GM12864 (cell line): ENCODE measurements around the gene ENPP6.
"Not testable (repeated sequence)": the region's sequence is repeated elsewhere in the genome, so short reads cannot be mapped to it uniquely, and the experiment has no call there.

Experiments used
- DNase-seq: peaks from one replicate; pipeline ENCODE4 v3.0.0-alpha.2; 2011; ENCODE audit warnings: low read depth
- H3K4me3 ChIP-seq: 2 replicates; pipeline ENCODE4 v1.5.1; 2011; ENCODE audit warnings: mild to moderate bottlenecking, low read depth, low read length, control low read depth
- CTCF ChIP-seq: IDR thresholded peaks from 2 replicates; pipeline ENCODE4 v1.5.1; 2011; ENCODE audit warnings: low read depth, mild to moderate bottlenecking, moderate library complexity, low read length, control low read depth, inconsistent platforms; ENCODE audit errors: missing control alignments

Gene ENPP6

GRCh38 chr4:184053434-184053833, 164.2 kb downstream of the ENPP6 start:
- TF ChIP-seq CTCF: no peak

GRCh38 chr4:184052616-184053015, 165.1 kb downstream of the ENPP6 start:
- TF ChIP-seq CTCF: no peak
- no peak overlapping the region for H3K4me3 ChIP-seq
- DNase-seq: no peak

More at GRCh38 chr4:184053434-184053833, 164.2 kb downstream of the ENPP6 start:
- H3K4me3 ChIP-seq: no peak overlapping the region
- DNase-seq: no peak

GRCh38 chr4:184051262-184051661, 166.4 kb downstream of the ENPP6 start:
- H3K4me3 ChIP-seq, DNase-seq: not testable (repeated sequence)

- DNase-seq: no peak
- no peak overlapping the region for H3K4me3 ChIP-seq
- no peak for TF ChIP-seq CTCF
These were observed 171.5 kb downstream of the ENPP6 start for GRCh38 chr4:184046148-184046547.

GRCh38 chr4:184041156-184041555, 176.5 kb downstream of the ENPP6 start:
- no peak for DNase-seq
- no peak for TF ChIP-seq CTCF
- H3K4me3 ChIP-seq: no peak overlapping the region

- H3K4me3 ChIP-seq: no peak overlapping the region
- no peak for TF ChIP-seq CTCF
- no peak for DNase-seq
These were observed 177.7 kb downstream of the ENPP6 start for GRCh38 chr4:184039963-184040383.
